Brain microvascular endothelial cell (primary cell): ENCODE measurements around the gene RPEL1.
"Not testable (repeated sequence)": the region's sequence is repeated elsewhere in the genome, so short reads cannot be mapped to it uniquely, and the experiment has no call there.

Experiments
- DNase-seq: peaks from one replicate; pipeline ENCODE4 v3.0.0-alpha.2; 2020
- H3K27ac ChIP-seq: fragments of 250-450 bp; sonication (Bioruptor Pico); 2 replicates; pipeline ENCODE4 v1.5.1; 2020; ENCODE audit warnings: mild to moderate bottlenecking, moderate library complexity
- H3K27me3 ChIP-seq: fragments of 250-450 bp; sonication (Bioruptor Pico); replicated peaks from 2 replicates; pipeline ENCODE4 v1.5.1; 2020; ENCODE audit warnings: mild to moderate bottlenecking
- H3K36me3 ChIP-seq: fragments of 250-450 bp; sonication (Bioruptor Pico); replicated peaks from 2 replicates; pipeline ENCODE4 v1.5.1; 2020; ENCODE audit warnings: mild to moderate bottlenecking
- H3K4me3 ChIP-seq: 2 replicates; pipeline ENCODE4 v1.5.1; 2011; ENCODE audit warnings: low read depth, mild to moderate bottlenecking, control low read depth, low read length, moderate library complexity
- in situ Hi-C: cut with HindIII; loops from 2 replicates; pipeline ENCODE4 v1.10.0; 2017; ENCODE audit warnings: low sequenced_read_pairs, low pct_ligation_motif_present
- TF ChIP-seq, protein P1 (sequence below): IDR thresholded peaks from 2 replicates; pipeline ENCODE4 v1.5.1; 2011; ENCODE audit warnings: low read depth, mild to moderate bottlenecking, moderate library complexity, low read length, control low read depth, inconsistent platforms; ENCODE audit errors: missing control alignments

Gene RPEL1

DNA sequence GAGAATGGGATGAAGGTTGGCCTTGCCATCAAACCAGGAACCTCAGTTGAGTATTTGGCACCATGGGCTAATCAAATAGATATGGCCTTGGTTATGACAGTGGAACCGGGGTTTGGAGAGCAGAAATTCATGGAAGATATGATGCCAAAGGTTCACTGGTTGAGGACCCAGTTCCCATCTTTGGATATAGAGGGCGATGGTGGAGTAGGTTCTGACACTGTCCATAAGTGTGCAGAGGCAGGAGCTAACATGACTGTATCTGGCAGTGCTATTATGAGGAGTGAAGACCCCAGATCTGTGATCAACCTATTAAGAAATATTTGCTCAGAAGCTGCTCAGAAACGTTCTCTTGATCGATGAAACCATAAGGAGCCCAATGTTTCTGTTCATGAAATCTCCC, 637 bp downstream of the RPEL1 start:
- TF ChIP-seq, protein P1, sequence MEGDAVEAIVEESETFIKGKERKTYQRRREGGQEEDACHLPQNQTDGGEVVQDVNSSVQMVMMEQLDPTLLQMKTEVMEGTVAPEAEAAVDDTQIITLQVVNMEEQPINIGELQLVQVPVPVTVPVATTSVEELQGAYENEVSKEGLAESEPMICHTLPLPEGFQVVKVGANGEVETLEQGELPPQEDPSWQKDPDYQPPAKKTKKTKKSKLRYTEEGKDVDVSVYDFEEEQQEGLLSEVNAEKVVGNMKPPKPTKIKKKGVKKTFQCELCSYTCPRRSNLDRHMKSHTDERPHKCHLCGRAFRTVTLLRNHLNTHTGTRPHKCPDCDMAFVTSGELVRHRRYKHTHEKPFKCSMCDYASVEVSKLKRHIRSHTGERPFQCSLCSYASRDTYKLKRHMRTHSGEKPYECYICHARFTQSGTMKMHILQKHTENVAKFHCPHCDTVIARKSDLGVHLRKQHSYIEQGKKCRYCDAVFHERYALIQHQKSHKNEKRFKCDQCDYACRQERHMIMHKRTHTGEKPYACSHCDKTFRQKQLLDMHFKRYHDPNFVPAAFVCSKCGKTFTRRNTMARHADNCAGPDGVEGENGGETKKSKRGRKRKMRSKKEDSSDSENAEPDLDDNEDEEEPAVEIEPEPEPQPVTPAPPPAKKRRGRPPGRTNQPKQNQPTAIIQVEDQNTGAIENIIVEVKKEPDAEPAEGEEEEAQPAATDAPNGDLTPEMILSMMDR, result peak; percentile 48
- in situ Hi-C loops, result no loop called here
- no peak for DNase-seq

GRCh38 chr10:103254113-103254512, 8.4 kb downstream of the RPEL1 start:
- no peak for DNase-seq
- TF ChIP-seq, protein P1, result no peak
- H3K36me3 ChIP-seq, result no peaks in the 10 kb centered on the region
- no peaks in the 10 kb centered on the region for H3K27me3 ChIP-seq
- in situ Hi-C loops, result no loop called here
- H3K4me3 ChIP-seq, result no peak overlapping the region
- H3K27ac ChIP-seq, result no peak overlapping the region

More for the DNA sequence above, 637 bp downstream of the RPEL1 start:
- Histone ChIP-seq H3K4me3 (no peak overlapping the region), H3K27ac (no peak overlapping the region), H3K36me3 (no peaks in the 10 kb centered on the region), H3K27me3 (no peaks in the 10 kb centered on the region)

DNA sequence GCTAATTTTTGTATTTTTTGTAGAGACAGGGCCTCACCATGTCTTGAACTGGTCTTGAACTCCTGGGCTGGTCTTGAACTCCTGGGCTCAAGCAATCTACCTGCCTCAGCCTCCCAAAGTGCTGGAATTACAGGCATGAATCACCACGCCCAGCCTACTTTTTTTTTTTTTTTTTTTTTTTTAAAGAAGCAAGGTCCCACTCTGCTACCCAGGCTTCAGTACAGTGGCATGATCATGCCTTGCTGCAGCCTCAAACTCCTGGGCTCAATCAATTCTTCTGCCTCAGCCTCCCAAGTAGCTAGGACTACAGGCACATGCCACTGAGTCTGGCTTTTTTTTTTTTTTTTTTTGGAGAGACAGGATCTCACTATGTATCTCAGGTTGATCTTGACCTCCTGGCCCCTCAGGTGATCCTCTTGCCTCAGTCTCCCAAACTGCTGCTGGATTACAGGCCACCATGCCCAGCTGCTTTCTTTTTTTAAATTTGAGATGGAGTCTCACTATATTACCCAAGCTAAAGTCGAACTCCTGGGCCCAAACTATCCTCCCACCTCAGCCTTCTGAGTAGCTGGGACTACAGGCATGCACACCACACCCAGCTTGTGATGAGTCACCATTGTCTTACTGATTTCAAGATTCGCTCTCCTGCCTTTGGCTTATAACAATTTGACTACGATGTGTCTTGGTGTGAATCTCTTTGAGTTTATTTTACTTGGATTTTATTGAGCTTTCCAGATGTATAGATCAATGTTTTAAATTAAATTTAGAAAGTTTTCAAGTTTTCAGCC, 9.0 kb downstream of the RPEL1 start:
- DNase-seq, result peak; percentile 45
- Histone ChIP-seq H3K27me3 (no peaks in the 10 kb centered on the region), H3K27ac (no peak overlapping the region), H3K4me3 (no peak overlapping the region), H3K36me3 (no peaks in the 10 kb centered on the region)
- TF ChIP-seq, protein P1, result no peak
- in situ Hi-C loops, result no loop called here

- DNase-seq, result no peak
- no peaks in the 10 kb centered on the region for H3K27me3 ChIP-seq
- H3K4me3 ChIP-seq, result no peak overlapping the region
- in situ Hi-C loops, result no loop called here
- no peaks in the 10 kb centered on the region for H3K36me3 ChIP-seq
- TF ChIP-seq, protein P1, result no peak
- no peak overlapping the region for H3K27ac ChIP-seq
Observed at GRCh38 chr10:103256613-103257012, 10.9 kb downstream of the RPEL1 start.

DNA sequence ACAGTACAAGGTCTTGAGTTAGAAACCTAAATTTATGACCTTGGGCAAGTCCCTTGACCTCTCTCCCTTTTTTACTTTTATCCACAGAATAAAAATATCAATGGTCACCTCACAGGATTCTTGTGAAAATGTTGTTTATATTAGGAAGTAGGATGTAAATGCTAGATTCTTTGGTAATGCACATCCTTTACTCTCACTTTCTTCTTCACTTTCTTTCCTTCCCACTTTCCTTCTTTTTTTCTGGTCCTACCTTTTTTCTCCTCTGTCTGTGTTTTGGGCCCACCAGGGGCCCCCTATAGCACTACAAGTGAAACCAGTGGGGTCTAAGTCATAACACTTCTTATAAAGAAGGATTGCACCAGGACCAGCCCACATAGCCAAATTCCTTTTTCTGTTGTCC, 12.1 kb downstream of the RPEL1 start:
- no peaks in the 10 kb centered on the region for H3K27me3 ChIP-seq
- no peaks in the 10 kb centered on the region for H3K36me3 ChIP-seq
- TF ChIP-seq, protein P1, result no peak
- H3K27ac ChIP-seq, result no peak overlapping the region
- in situ Hi-C loops, result no loop called here
- DNase-seq, result no peak
- H3K4me3 ChIP-seq, result no peak overlapping the region

DNA sequence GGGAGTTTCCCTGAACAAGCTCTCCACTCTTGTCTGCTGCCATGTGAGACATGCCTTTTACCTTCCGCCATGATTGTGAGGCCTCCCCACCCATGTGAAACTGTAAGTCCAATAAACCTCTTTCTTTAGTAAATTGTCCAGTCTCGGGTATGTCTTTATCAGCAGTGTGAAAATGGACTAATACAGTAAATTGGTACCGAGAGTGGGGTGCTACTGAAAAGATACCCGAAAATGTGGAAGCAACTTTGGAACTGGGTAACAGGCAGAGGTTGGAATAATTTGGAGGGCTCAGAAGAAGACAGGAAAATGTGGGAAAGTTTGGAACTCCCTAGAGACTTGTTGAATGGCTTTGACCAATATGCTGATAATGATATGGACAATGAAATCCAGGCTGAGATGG, 13.2 kb downstream of the RPEL1 start:
- DNase-seq, H3K36me3 ChIP-seq, H3K27me3 ChIP-seq, H3K4me3 ChIP-seq, in situ Hi-C loops, H3K27ac ChIP-seq: not testable (repeated sequence)
